Non-pigmented ciliary epithelial cell (primary cell): ENCODE results near the gene SIK3.
A peak's percentile ranks its signal among the peaks of the same experiment; 100 is the strongest.
"Not testable (repeated sequence)": the region's sequence is repeated elsewhere in the genome, so short reads cannot be mapped to it uniquely, and the experiment has no call there.

ENCODE experiments used
- DNase-seq: peaks from one replicate; pipeline ENCODE4 v3.0.0-alpha.2; 2010; ENCODE audit warnings: low read depth

SIK3 gene

DNA sequence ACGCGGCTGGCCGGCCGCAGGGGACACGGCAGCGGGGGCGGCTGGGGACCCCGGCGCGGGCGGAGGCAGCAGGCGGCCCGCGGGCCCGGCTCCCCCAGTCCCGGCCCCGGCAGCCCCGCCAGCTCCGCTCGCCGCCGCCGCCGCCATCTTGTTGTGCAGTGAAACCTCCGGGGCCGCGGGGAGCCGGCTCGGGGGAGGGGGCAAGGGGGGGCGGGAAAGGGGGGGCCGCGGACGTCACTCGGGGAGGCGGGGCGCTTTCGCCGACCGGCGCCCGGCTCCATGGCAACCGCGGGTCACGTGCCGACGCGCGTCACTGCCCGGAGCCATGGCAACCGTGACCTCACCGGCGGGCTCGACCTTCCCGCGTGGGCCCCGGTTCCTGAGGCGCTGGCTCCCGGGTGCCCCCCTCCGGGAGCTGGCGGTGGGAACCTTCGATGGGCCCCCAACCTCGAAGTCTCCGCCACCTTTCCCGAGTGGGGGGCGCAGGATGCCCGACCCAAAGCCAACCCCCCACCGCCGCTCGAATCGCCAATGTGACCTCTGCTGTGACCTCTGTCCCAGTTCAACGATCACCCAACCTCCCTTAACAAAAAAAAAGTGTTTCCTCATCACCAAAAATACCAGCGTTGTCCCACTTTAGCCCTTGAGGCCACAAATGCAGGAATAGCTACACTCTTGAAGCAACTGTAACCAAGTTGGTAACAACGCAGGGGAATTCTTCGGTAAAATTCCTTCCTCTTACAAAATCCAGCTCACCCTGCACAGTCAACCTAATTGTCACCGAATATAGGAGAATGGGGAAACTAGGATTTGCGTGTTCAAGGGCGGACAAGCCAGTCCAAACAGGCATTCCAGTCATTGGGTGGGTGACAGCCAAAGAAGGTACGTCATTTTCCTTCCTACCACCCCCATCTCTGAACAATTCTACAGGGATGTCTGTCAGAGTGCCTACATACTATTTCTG, at the start of gene SIK3:
TSS of gene SIK3 (minus strand) at position 160 of the 964 bp plus-strand sequence. CDS start at position 147, 13 bp downstream.
- peak; percentile 37 for DNase-seq

DNA sequence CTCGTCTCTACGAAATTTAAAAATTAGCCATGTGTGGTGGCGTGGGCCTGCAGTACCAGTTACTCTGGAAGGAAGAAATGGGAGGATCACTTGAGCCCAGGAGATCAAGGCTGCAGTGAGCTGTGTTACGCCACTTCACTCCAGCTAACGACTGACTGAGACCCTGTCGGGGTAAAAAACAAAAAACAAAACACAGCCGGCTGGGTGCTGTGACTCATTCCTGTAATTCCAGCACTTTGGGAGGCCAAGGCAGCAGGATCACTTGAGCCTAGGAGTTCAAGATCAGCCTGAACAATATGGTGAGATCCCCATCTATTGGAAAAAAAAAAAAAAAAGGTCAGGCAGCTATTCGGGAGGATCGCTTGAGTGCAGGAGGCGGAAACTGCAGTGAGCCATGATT, 48.3 kb upstream of the SIK3 start:
- no peak for DNase-seq

DNA sequence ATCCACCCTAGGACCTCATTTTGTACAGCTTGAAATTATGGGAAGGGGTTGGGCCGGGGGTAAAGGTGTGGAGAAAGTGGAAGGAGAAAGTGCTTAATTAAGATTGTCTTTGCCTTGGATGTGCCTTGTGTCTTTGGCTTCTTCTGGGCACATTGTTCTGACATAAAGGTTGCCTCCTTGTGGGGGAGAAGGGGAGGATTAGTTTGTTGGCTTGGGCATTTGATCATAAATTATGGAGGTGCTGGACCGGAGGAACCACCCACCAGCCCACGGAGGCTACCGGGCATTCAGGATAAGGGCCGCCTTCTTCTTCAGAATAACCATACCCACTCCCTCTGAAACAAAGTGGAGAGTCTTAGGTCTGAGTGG, 47.1 kb upstream of the SIK3 start:
- DNase-seq, result no peak

DNA sequence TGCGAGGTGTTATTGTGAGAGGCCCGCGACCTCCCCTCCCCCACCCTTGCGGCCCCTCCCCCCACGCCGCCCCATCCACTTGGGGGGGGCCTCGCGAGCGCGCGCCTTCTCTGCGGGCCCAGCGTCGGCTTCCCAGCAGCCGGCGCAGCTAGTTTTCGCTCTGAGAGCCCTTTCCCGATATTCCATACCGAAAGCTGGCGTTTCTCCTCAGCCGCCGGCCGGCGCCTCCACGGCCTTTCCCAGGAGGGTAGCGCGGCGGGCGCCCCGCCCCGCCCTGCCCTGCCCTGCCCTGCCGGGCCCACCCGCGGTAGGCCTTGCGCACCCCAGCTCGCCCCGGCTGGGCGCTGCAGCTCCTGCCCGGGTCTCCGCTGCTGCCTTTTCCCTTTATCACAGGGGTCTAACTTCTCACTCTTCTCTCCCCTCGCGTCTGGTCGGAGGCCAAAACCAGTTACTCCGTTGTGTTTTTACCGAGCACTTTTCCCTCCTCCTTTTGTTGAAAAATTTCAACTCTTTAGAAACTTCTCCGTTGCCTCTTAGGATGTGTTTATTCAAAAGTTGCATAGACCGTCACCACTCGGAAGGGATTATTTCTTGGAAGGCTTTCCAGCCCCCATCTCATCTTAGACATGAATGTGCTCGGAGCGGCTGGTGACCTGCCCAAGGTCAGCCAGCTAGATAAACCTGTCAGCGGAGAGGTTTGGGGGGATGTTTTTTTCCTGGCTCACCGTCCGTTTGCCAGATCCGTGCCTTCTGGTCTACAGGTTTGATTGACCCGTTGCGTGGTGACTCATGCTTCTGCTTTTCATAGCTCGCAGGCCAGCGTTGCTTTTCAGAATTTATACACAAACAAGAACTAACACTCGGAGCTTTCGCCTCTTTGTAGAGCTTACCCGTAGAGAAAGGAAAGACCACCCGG, 46.5 kb upstream of the SIK3 start:
- DNase-seq, result peak; percentile 42

DNA sequence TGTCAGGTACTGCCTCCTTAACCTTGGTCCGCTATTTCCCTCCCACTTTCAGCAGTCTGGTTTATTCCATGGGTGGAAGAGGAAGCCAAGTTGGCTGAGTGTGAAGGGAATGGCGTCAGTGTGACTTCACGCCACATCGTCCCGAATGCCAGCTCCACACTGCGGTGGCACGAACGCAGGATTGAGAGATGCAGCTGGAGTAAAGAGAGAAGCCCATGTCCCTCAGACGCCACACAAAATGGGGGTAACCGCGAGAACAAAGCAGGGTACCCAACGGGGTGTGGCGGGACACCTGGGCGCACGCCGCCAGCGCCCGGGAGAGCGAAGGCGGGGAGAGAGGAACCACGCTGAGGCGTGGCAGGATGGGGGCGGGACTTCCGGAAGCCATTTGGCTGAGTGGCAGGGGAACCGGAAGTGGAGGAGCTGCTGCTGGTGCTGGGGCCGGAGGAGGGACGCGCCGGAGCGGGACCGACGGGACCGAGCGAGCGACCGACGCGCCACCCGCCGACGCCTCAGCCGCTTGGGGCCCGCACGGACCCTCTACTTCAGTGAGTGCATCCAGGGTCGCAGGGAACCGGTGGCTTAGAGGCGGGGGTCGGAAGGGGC, 45.7 kb upstream of the SIK3 start, which contains the start of gene PAFAH1B2:
TSS of gene PAFAH1B2 (plus strand) at position 417 of the 606 bp plus-strand sequence. CDS start 8,161 bp downstream, outside the sequence.
- peak; percentile 49 for DNase-seq

DNA sequence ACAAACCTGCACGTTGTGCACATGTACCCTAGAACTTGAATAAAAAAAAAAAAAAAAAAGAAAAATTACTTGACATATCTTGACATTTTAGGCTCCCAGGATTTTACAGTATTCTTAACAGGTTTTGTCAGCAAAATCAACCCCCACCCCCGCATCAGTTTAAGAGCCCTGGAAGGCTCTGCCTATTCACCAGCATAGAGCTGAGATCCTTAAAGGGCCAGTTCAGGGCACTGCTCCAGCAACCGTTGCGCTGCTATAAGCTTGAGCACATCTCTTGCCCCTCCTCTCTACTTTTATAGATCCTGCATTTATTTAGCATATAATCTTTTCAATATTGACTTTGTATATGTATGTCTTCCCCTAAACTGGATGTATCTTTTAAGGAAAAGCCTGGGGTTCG, 45.2 kb upstream of the SIK3 start:
- no peak for DNase-seq

DNA sequence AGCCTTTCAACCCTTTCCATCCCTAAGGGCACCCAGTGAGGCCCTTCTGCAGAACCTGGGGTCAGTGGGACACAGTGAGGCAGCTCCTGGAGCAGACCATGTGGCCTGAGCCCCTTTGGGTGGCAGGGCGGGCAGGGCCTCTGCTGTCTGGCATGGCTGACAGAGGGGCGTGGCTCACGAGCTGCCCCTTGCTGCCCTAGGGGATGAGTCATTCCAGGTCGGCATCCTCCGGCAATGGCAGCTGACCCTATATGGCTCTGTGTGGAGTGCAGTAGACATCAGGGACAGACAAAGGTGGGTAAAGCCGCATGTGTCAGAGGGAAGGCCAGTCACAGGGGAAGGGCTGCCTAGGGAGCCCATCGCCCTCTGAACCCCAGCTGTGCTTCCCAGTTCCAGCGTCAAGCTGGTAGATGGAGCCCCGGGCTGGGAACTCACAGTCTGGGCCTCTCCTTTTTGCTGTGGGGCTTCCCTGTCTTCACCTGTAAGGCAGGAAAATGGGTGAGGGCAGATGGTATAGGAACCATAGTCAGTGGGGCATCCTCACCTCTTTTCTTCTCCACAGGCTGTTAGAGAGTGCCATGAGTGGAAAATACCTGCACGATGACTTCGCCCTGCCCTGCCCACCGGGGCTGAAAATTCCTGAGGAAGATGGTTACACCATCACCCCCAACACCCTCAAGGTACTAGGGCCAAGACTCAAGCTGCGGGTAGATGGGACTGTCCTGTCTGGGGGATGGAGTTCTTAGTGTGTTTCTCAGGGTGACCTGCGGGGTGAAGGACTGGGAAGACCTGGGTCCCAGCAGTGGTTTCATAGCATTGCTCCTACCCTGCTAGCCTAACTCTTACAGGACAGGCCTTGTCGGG, 39.2 kb upstream of the SIK3 start:
- not testable (repeated sequence) for DNase-seq

DNA sequence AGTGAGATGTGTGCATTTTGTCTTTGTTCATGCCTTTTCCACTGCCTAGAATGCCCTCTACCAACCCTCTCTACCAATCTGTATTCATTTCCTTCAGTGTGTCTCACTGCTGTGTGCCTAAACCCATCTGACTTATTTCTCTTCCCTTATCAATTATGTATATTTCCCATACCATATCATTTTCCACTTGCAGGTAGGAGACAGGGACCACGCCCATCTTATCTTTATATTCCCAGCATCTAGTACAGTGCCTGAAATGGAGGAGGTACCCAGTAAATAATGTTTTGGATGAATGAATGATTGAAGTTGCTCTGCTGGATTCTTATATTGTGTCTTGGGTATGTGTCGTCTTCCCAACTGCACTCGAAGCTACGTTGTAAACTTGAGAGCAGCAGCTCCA, 36.8 kb upstream of the SIK3 start:
- not testable (repeated sequence) for DNase-seq

DNA sequence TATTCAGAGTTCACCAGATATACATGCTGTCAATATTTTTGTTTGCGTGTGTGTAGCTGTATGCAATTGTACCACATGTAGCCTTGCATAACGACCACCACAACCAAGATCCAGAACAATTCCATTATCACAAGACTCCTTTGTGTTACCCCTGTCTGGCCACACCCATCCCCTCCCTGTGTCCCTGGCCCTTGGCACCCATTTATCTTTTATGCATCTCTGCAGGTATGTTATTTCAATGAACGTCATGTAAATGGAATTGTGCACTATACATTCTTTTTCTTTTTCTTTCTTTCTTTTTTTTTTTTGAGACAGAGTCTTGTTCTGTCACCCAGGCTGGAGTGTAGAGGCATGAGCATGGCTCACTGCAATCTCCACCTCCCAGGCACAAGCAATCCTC, 36.2 kb upstream of the SIK3 start:
- no peak for DNase-seq

DNA sequence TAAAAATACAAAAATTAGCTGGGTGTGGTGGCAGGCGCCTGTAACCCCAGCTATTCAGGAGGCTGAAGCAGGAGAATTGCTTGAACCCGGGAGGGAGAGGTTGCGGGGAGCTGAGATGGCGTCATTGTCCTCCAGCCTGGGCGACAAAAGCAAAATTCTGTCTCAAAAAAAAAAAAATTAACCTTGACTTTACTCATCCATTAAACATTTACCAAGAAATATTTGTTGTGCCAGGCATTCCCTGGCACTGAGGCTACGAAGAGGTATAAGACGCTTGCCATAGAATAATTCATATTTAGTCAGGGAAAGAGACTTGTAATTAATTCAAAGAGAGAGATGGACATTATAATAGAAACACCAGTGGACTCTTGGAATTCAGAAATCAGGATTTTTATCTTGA, 32.7 kb upstream of the SIK3 start:
- no peak for DNase-seq

DNA sequence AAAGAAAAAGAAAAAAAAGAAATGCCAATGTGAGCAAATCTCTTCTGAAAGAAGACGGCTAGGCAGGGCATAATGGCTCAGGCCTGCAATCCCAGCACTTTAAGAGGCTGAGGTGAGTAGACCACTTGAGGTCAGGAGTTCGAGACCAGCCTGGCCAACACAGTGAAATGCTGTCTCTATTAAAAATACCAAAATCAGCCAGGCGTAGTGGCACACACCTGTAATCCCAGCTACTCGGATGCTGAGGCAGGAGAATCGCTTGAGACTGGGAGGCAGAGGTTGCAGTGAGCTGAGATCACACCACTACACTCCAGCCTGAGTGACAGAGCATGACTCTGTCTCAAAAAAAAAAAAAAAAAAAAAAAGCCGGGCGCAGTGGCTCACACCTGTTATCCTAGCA, 32.2 kb upstream of the SIK3 start:
- DNase-seq, result not testable (repeated sequence)

DNA sequence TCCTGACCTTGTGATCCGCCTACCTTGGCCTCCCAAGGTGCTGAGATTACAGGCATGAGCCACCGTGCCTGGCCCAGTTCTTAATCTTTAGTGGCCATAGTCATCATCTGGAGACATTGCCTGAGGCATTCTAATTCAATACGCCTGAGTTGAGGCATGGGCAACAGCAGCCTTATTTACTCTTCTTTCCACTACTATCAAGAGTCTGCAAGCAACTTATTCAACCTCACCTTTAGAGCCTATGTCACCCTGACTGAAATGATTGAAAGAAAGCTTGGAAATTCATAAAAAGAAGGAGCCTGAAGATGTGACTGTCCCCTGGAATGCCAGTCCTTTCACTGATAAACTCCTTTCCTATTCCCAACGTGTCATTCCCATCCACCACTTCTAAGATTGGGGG, 30.1 kb upstream of the SIK3 start:
- DNase-seq, result no peak

DNA sequence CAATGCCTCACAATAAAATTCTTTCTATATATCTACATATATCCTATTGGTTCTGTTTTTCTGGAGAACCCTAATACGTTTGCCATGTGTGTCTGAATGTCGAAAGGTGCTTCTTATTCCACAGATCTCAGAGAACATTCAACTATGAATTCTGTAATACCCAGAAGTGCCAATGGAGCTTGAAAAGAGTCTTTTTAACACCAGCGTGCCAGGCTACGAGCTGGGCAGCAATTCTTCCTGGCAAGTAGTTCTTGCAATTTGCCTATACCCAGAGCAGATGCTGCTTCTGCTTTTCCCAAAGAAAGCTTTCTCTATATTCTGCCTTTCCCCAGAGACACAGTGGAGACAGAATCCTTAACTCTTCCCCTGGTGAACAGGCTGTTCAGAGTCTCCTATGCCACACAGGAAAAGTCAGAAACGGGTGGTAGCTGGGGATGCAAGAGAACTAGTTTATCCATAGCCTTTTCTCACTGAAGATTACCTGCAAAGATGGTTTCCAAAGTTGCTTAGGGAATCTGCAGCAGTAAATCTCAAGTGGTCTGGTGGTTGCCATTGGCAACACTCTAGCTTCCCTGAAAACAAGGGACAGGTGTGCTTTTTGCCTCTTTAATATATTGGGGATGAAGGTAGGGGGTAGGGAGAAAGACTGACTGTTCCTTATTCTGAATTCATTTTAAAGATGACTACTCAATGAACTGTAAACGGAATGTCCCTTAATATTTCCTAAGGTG, 29.1 kb upstream of the SIK3 start:
- DNase-seq, result no peak

DNA sequence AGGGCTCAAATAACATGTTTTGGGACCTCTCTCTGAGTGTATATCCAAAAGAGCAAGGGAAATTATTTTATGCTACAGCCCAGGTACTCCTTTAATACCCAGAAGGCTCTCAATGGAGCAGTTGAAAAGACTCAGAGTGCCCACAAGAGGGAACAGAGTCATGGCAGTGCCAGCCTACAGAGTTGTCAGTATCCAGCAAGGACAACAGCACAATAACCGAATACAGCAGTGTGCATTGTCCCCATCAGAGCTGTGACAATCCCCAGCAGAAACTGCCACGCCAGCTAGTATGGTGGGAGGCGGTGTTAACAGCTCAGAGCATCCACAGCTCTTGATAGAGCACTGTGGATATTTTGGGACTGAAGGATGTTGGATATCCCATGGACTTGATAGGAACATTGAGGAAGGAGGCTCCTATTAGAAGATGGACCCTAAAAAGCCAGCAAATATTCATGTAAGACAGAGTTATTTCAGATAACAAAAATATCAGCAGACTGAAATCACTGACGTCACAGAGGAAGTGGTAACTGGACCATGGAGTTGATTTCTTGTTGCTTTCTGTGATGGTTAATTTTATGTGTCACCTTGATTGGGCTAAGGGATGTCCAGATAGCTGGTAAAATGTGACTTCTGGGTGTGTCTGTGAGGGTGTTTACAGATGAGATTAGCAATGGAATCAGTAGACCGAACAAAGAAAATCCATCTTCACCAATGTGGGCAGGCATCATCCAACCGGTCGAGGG, 28.2 kb upstream of the SIK3 start:
- no peak for DNase-seq

DNA sequence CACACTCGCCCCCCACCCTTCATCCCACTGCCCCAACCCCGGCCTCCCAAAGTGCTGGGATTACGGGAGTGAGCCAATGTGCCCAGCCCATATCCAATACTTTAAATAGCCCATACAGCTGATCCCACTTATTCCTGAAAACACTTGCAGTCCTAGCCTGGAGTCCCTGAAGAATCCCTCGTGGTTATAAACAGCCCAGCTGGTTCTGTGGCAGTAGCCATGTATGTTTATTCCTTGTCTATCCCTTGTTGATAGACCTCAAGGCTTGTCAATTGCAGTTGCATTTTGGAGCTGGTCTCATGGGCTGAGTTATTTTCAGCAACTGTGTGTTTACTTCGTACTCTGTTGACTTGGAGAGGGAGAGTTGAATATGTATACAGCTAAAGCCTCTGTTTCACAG, 24.3 kb upstream of the SIK3 start:
- DNase-seq, result no peak

DNA sequence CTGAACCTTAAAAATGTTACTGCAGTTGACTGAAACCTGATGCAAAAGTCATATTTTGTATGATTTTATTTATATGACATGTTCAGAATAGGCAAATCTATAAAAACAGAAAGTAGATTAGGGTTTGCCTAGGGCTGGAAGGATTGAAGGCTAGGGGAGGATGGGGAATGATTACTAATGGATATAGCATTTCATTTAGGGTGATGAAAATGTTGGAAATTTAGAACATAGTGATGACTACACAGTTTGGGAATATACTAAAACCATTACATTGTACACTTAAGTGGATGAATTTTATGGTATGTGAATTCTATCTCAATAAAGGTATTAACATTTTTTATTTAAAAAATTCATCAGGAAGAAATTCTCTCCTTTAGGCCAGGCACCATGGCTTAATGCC, 22.9 kb upstream of the SIK3 start:
- no peak for DNase-seq

DNA sequence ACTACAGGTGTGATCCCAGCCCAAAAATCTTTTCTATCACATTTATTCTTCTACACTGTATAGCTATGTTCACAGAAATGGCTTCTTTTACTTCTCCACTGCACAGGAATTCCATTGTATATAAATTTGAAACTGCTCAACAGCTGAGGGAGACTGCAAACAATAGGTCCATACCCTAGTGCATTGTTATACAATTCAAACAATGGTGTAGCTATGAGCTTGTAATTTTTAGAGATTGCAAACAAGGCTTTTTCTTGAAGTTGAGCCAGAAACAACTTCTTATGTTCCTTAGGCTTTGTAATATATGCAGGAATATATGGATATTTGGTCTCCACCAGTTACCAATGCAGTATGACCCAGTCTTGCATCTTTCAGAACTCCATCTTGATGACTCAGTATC, 19.5 kb upstream of the SIK3 start:
- no peak for DNase-seq

DNA sequence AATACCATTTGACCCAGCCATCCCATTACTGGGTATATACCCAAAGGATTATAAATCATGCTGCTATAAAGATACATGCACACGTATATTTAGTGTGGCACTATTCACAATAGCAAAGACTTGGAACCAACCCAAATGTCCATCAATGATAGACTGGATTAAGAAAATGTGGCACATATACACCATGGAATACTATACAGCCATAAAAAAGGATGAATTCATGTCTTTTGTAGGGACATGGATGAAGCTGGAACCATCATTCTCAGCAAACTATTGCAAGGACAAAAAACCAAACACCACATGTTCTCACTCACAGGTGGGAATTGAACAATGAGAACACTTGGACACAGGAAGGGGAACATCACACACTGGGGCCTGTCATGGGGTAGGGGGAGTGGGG, 14.7 kb upstream of the SIK3 start:
- DNase-seq, result not testable (repeated sequence)

DNA sequence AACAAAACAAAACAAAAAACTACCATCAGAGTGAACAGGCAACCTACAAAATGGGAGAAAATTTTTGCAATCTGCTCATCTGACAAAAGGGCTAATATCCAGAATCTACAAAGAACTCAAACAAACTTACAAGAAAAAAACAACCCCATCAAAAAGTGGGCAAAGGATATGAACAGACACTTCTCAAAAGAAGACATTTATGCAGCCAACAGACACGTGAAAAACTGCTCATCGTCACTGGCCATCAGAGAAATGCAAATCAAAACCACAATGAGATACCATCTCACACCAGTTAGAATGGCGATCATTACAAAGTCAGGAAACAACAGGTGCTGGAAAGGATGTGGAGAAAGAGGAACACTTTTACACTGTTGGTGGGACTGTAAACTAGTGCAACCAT, 14.3 kb upstream of the SIK3 start:
- not testable (repeated sequence) for DNase-seq
